Panc1 (cell line): ENCODE data around the gene NEURL1B. TPM values are rescaled to one million over a fixed set of nuclear protein-coding genes. Genes with fewer than 3 reads are reported as not detected.

Experiments used
- ATAC-seq: fragments of 200-7000 bp; cut with Tn5 transposase; 2 replicates; pipeline ENCODE4 v1.9.1; 2020; ENCODE audit warnings: mild to moderate bottlenecking, moderate library complexity
- BruUV-seq: library from RNA; stranded (reverse); fragments of 400-500 nt; replicated peaks from 2 replicates; lab custom pipeline; 2021; lab: Mats Ljungman, UMichigan
- CTCF ChIA-PET: fragments of 300-600 bp; sonication (Branson Sonifier 250); formaldehyde crosslinking; loops from one replicate; lab custom pipeline; 2022; ENCODE audit warnings: antibody characterized with exemption; lab: Charles Lee
- POLR2A ChIA-PET: fragments of 300-600 bp; sonication (Branson Sonifier 250); formaldehyde crosslinking; loops from one replicate; lab custom pipeline; 2022; ENCODE audit warnings: antibody characterized with exemption; lab: Charles Lee
- DNase-seq: peaks from one replicate; pipeline ENCODE4 v3.0.0-alpha.2; 2010; ENCODE audit warnings: low read depth, low spot score
- H3K27ac ChIP-seq: 2 replicates; pipeline ENCODE4 v1.5.1; 2011; ENCODE audit warnings: mild to moderate bottlenecking, low read length, inconsistent platforms
- H3K27me3 ChIP-seq: fragments of 200-500 bp; sonication (Bioruptor generic); 2 replicates; pipeline ENCODE4 v1.6.0; 2014; ENCODE audit warnings: low read length, inconsistent platforms; ENCODE audit not compliant: control insufficient read depth, insufficient read depth
- H3K36me3 ChIP-seq: fragments of 200-500 bp; sonication (Bioruptor generic); 2 replicates; pipeline ENCODE4 v1.5.1; 2014; ENCODE audit warnings: inconsistent platforms, mild to moderate bottlenecking, low read length, moderate library complexity; ENCODE audit not compliant: control insufficient read depth, insufficient read depth
- H3K4me1 ChIP-seq: 2 replicates; pipeline ENCODE4 v1.5.1; 2011; ENCODE audit warnings: inconsistent platforms, mild to moderate bottlenecking, low read length, moderate library complexity; ENCODE audit not compliant: control insufficient read depth, insufficient read depth
- H3K4me3 ChIP-seq, 2 experiments: 2 replicates each; pipeline ENCODE4 v1.5.1; 2011 to 2012; ENCODE audit warnings: low read depth in 2 of 2, low read length in 2 of 2, mild to moderate bottlenecking in 2 of 2, inconsistent platforms in 1 of 2, moderate library complexity in 1 of 2
- H3K9me3 ChIP-seq: fragments of 200-500 bp; sonication (Bioruptor generic); 2 replicates; pipeline ENCODE4 v1.5.1; 2014; ENCODE audit warnings: low read depth, mild to moderate bottlenecking, inconsistent platforms, low read length, moderate library complexity; ENCODE audit not compliant: control insufficient read depth, insufficient read depth
- POLR2AphosphoS5 ChIP-seq: IDR thresholded peaks from 2 replicates; pipeline ENCODE4 v1.6.1; 2012; ENCODE audit warnings: mild to moderate bottlenecking, low read depth, low read length, moderate library complexity
- REST ChIP-seq, 2 experiments: IDR thresholded peaks; 2 replicates each; pipeline ENCODE4 v1.6.1; 2011 to 2012; ENCODE audit warnings: low read depth in 2 of 2, control low read depth in 1 of 2, low read length in 1 of 2, mild to moderate bottlenecking in 1 of 2, moderate library complexity in 1 of 2; ENCODE audit not compliant: insufficient read depth in 1 of 2
- SIN3A ChIP-seq: IDR thresholded peaks from 2 replicates; pipeline ENCODE4 v1.6.1; 2012; ENCODE audit warnings: low read depth, mild to moderate bottlenecking, low read length, moderate library complexity, borderline replicate concordance; ENCODE audit not compliant: insufficient read depth
- TCF7L2 ChIP-seq: IDR thresholded peaks from 2 replicates; pipeline ENCODE4 v1.6.1; 2011; ENCODE audit warnings: mild to moderate bottlenecking, low read depth, low read length, inconsistent platforms
- in situ Hi-C: cut with HindIII; loops from 2 replicates; pipeline ENCODE4 v1.10.0; 2016; ENCODE audit warnings: low sequenced_read_pairs, low pct_unique_long_range_greater_than_20kb
- intact Hi-C: fragments of 100-400 bp; cut with micrococcal nuclease; formaldehyde crosslinking; loops from one replicate; pipeline ENCODE4 v1.10.0; 2022; ENCODE audit not compliant: unreplicated experiment
- total RNA-seq: library from RNA; stranded (reverse); gene quantifications from one replicate; pipeline ENCODE4 v1.2.1, GENCODE V29; 2021; ENCODE audit not compliant: unreplicated experiment
- TF ChIP-seq, protein P1 (sequence below): fragments of 450-650 bp; IDR thresholded peaks from 2 replicates; pipeline ENCODE4 v1.5.1; 2017; ENCODE audit warnings: mild to moderate bottlenecking

NEURL1B gene
- total RNA-seq, 1 experiment from 2014 or later, result 5.3 TPM

GRCh38 chr5:172692981-172693380 is 51.9 kb downstream of the NEURL1B start:
- ATAC-seq, result no peak
- Histone ChIP-seq H3K27ac (no peak overlapping the region), H3K27me3 (no peaks in the 10 kb centered on the region), H3K9me3 (no peaks in the 10 kb centered on the region), H3K4me3 (no peak overlapping the region), H3K36me3 (no peaks in the 10 kb centered on the region), H3K4me1 (peaks cover 9% of the 10 kb centered on the region; the same call in 1 of the 2 replicates)
- intact Hi-C loops, result no loop called here
- DNase-seq, result no peak
- in situ Hi-C loops, result no loop called here
- no peak for TF ChIP-seq REST (IDR thresholded peaks at IDR 0.05; ENCODE audit: insufficient read depth in 1 of 2, low read depth in 2 of 2, low read length in 1 of 2)
- TF ChIP-seq, protein P1, sequence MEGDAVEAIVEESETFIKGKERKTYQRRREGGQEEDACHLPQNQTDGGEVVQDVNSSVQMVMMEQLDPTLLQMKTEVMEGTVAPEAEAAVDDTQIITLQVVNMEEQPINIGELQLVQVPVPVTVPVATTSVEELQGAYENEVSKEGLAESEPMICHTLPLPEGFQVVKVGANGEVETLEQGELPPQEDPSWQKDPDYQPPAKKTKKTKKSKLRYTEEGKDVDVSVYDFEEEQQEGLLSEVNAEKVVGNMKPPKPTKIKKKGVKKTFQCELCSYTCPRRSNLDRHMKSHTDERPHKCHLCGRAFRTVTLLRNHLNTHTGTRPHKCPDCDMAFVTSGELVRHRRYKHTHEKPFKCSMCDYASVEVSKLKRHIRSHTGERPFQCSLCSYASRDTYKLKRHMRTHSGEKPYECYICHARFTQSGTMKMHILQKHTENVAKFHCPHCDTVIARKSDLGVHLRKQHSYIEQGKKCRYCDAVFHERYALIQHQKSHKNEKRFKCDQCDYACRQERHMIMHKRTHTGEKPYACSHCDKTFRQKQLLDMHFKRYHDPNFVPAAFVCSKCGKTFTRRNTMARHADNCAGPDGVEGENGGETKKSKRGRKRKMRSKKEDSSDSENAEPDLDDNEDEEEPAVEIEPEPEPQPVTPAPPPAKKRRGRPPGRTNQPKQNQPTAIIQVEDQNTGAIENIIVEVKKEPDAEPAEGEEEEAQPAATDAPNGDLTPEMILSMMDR, result no peak
- TF ChIP-seq TCF7L2, result no peak
- POLR2A ChIA-PET, result no interaction called here
- no TSS peak for BruUV-seq
- CTCF ChIA-PET, result no interaction called here

GRCh38 chr5:172694061-172694460 is 53.0 kb downstream of the NEURL1B start:
- TF ChIP-seq, protein P1, result no peak
- TF ChIP-seq SIN3A (no peak), TCF7L2 (no peak), REST (IDR thresholded peaks at IDR 0.05; ENCODE audit: insufficient read depth in 1 of 2, low read depth in 2 of 2, low read length in 1 of 2) (no peak), POLR2AphosphoS5 (no peak)
- ChIA-PET POLR2A (no interaction called here), CTCF (interaction anchor here (0.5 to 0.9 kb wide), 2 partner anchors 28 to 232 kb away, joined by 4 to 5 read pairs; no protein-coding TSS in a partner anchor)
- intact Hi-C loops (no loop called here), in situ Hi-C loops (no loop called here)
- ATAC-seq, result no peak
- H3K36me3 ChIP-seq, result no peaks in the 10 kb centered on the region
- H3K27ac ChIP-seq, result no peak overlapping the region
- peaks cover 9% of the 10 kb centered on the region; the same call in 1 of the 2 replicates for H3K4me1 ChIP-seq
- no peaks in the 10 kb centered on the region for H3K27me3 ChIP-seq
- no peak for DNase-seq
- no peaks in the 10 kb centered on the region for H3K9me3 ChIP-seq
- H3K4me3 ChIP-seq, result no peak overlapping the region
- no TSS peak for BruUV-seq
